Right renal pelvis (tissue), 4 donors: ENCODE data around the gene TBC1D22A. TPM values are rescaled to one million over a fixed set of nuclear protein-coding genes. Genes with fewer than 3 reads are reported as not detected.
"Not testable (repeated sequence)": the region's sequence is repeated elsewhere in the genome, so short reads cannot be mapped to it uniquely, and the experiment has no call there.

Experiments
- DNase-seq, 4 donors: peaks; one replicate each; pipeline ENCODE4 v3.0.0-alpha.2; 2013; ENCODE audit warnings: low read depth in 4 of 4, low spot score in 3 of 4, missing footprints in 1 of 4
- polyA plus RNA-seq, 4 donors: library from polyadenylated mRNA; unstranded; fragments of 120-200 nt; gene quantifications; one replicate each; pipeline ENCODE4 v1.2.1, GENCODE V29; 2013; ENCODE audit not compliant: insufficient read length in 4 of 4

Gene TBC1D22A
- polyA plus RNA-seq, 4 donors, result 17.8 to 19.7 (median 18.2) TPM

- no peak for DNase-seq
Observed at GRCh38 chr22:47136671-47137070, 374.2 kb downstream of the TBC1D22A start.

GRCh38 chr22:47139013-47139789 is 376.8 kb downstream of the TBC1D22A start:
- peak in 3 of 4 donors; percentile 38 to 57 (median 51) for DNase-seq

GRCh38 chr22:47139790-47140119 is 377.3 kb downstream of the TBC1D22A start:
- no peak for DNase-seq

- not testable (repeated sequence) for DNase-seq
Observed at GRCh38 chr22:47140975-47141374, 378.5 kb downstream of the TBC1D22A start.

- DNase-seq, result no peak
Observed at GRCh38 chr22:47142427-47143046, 380.1 kb downstream of the TBC1D22A start.

- DNase-seq, result no peak
Observed at GRCh38 chr22:47143249-47143938, 380.9 kb downstream of the TBC1D22A start.

GRCh38 chr22:47144076-47144765 is 381.8 kb downstream of the TBC1D22A start:
- no peak for DNase-seq

- DNase-seq, result no peak
Observed at GRCh38 chr22:47144791-47145425, 382.5 kb downstream of the TBC1D22A start.

- no peak for DNase-seq
Observed at GRCh38 chr22:47145883-47146282, 383.4 kb downstream of the TBC1D22A start.

- no peak for DNase-seq
Observed at GRCh38 chr22:47146391-47146790, 383.9 kb downstream of the TBC1D22A start.

- no peak for DNase-seq
Observed at GRCh38 chr22:47146941-47147340, 384.5 kb downstream of the TBC1D22A start.

GRCh38 chr22:47147572-47147971 is 385.1 kb downstream of the TBC1D22A start:
- no peak for DNase-seq

GRCh38 chr22:47148510-47148909 is 386.1 kb downstream of the TBC1D22A start:
- DNase-seq, result no peak

- no peak for DNase-seq
Observed at GRCh38 chr22:47148956-47149728, 386.7 kb downstream of the TBC1D22A start.

GRCh38 chr22:47149976-47150375 is 387.5 kb downstream of the TBC1D22A start:
- DNase-seq, result no peak

- no peak for DNase-seq
Observed at GRCh38 chr22:47150426-47150825, 388.0 kb downstream of the TBC1D22A start.

- DNase-seq, result no peak
Observed at GRCh38 chr22:47151064-47151463, 388.6 kb downstream of the TBC1D22A start.

GRCh38 chr22:47151490-47151889 is 389.0 kb downstream of the TBC1D22A start:
- no peak for DNase-seq

GRCh38 chr22:47152236-47152635 is 389.8 kb downstream of the TBC1D22A start:
- DNase-seq, result no peak

- DNase-seq, result no peak
Observed at GRCh38 chr22:47152938-47153337, 390.5 kb downstream of the TBC1D22A start.
